GM18505 (cell line): ENCODE data around the gene MMP11.

ENCODE experiments used
- ATAC-seq: cut with Tn5 transposase; IDR thresholded peaks from one replicate; pipeline ENCODE4 v1.9.1; 2021; ENCODE audit not compliant: unreplicated experiment
- POLR2A ChIP-seq: IDR thresholded peaks from 4 replicates; pipeline ENCODE4 v1.6.1; 2011; ENCODE audit warnings: borderline replicate concordance; ENCODE audit not compliant: insufficient read depth, insufficient read length; ENCODE audit errors: extremely low read depth

The MMP11 gene

GRCh38 chr22:23790819-23791737 lies 18.4 kb downstream of the MMP11 start:
- no peak for TF ChIP-seq POLR2A
- no peak for ATAC-seq

- no peak for TF ChIP-seq POLR2A
- ATAC-seq, result no peak
Observed at GRCh38 chr22:23791738-23792645, 19.3 kb downstream of the MMP11 start.

- ATAC-seq, result no peak
- no peak for TF ChIP-seq POLR2A
Observed at GRCh38 chr22:23793326-23793725, 20.7 kb downstream of the MMP11 start.

- no peak for ATAC-seq
- TF ChIP-seq POLR2A, result no peak
Observed at GRCh38 chr22:23796461-23796860, 23.8 kb downstream of the MMP11 start.

DNA sequence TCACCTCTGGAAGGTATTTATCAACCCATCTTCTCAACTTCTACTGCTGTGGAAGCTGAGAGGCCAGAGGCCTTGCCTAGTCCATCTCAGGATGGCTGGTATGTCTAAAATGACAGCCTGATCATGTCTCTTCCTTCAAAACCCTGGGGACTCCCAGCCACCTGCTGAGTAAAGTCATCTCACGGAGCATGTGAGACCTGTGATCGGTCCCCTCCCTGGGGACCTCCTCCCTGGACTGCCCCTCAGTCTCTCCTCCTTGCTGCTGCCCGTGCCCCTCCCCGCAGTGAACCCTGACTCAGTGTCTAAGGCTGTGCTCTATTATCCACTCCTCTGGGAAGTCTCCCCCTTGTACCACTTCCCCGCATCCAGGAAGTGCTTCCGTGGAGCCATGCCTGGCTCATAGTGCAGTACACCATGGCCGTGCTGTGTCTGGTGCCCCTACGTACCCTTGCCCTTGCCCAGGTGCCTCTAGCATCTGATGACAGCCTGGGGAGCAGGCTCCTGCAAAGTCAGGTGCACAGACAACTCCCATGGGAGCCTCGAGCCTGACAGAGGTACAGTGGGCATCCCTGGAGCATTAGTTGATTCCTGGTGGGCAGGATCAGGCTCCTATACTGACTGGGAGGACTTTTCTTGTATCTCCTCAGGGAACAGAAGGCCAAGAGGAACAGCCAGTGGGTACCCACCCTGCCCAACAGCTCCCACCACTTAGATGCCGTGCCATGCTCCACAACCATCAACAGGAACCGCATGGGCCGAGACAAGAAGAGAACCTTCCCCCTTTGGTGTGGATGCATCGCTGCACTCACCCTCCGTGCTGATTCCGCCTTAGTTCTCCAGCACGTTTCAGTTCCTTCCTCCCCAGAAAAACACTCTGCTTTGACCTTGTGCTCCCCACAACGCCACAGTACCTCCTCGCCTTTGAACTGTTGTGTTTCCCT lies 27.9 kb downstream of the MMP11 start:
- peak; percentile 58 for ATAC-seq

DNA sequence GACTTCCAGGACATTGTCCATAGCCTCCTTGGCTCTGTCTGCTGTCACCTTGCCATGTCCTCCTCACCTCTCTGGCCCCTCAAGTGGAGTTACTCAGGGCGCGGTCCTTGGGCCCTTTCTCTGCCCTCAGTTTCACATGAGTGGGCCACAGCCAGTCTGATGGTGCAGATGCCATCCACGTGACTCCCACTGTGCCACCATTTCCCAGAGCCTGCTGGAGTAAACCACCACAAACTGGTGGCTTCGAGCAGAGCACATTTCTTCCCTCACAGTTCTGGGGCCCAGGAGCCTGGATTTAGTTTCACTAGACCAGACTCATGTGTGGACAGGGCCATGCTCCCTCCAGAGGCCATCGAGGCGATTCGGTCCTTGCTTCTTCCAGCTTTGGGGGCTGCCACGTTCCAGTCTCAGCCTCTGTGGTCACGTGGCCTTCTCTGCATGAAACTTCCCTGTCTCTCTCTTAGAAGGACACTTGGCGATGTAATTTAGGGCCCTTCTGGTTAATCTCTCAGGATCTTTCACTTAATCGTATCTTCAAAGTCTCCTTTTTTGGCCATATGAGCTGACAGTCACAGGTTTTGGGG lies 28.7 kb downstream of the MMP11 start:
- TF ChIP-seq POLR2A, result peak; percentile 6
- no peak for ATAC-seq

More for the DNA sequence above, 27.9 kb downstream of the MMP11 start:
- TF ChIP-seq POLR2A, result peak; percentile 33

DNA sequence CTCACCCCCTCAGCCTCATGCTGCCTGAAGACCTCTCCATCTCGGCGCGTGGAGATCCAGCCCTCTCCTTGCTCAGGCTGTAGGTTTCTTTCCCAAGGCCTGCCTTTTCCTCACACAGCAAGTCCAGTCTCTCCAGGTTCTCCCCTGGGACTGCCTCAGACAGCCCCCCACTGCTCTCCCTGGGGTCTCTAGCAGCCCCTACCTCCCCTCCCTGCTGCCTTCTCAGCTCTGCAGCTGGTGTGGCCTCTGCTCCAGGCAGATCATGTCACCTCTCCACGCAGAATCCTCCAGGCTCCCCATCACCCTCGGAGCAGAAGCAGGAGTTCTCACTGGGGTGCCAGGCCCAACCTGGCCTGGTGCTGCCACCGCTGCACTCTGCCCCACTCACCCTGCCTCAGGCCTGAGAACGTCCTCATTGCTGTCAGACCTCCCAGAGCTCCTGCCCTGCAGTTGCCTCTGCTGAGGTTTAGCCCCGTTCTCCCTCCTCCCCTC lies 29.3 kb downstream of the MMP11 start:
- TF ChIP-seq POLR2A, result no peak
- ATAC-seq, result no peak

DNA sequence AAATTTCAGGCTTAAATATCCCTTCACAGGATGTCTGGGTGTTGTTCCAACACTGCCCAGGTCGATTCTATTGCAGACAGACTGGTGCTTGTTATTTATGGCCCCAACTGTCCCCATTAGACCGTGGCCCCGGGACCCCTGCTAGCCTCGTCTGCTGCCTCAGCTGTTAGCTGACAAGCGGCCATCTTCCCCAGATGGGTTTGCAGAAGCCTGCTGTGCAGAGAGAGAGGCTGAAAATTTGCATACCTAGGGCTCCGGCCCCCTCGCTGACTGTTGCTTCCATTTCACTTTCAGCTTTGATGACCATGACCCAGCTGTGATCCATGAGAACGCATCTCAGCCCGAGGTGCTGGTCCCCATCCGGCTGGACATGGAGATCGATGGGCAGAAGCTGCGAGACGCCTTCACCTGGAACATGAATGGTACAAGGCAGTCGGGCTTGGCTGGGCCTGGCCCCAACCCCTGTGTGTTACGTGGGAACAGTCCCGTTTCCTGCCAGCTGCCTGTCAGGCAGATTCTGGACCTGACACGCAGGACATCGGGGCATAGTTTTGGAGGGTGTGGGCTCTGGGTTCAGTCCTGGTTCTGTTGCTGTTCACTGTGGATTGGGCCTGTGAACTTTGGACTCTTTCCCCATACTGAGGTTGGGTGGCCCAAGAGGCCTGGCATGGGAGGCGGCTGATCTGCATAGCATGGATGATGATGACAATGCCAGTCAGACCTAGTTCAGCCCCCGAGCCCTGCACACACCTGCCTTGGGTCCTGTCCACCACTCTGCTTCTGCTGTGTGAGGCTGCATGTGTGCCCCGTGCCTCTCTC lies 30.6 kb downstream of the MMP11 start:
- no peak for TF ChIP-seq POLR2A

DNA sequence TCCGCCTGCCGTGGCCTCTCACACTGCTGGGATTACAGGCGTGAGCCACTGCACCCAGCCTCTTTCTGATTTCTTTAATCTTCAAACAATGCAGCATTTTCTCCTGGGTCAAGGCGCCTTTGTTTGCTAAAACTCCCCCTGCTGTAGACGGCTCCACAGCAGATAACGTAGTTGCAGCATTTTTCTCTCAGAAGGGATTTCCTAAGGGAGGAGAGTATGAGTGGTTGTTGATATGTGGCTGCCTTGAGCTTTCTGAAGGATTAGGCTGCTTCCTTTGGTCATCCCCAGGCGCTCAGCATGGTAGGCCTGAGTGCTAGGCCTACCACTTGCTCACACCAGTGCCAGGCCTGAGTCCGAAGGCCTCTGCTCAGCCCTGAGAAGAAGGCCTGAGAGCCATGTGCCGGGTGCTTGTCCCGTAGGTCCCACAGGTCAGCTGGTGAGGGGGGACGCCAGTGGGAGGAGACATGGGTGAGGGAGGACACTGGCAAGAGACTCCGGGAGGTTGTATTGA lies 32.2 kb downstream of the MMP11 start:
- TF ChIP-seq POLR2A, result no peak
- ATAC-seq, result no peak

More for the DNA sequence above, 30.6 kb downstream of the MMP11 start:
- no peak for ATAC-seq

- ATAC-seq, result no peak
- TF ChIP-seq POLR2A, result no peak
Observed at GRCh38 chr22:23806837-23807236, 34.2 kb downstream of the MMP11 start.

- no peak for ATAC-seq
- no peak for TF ChIP-seq POLR2A
Observed at GRCh38 chr22:23812378-23812777, 39.7 kb downstream of the MMP11 start.
